ENCODE results near the gene BCL2.
"Not testable (repeated sequence)": the region's sequence is repeated elsewhere in the genome, so short reads cannot be mapped to it uniquely, and the experiment has no call there.

The BCL2 gene

GRCh38 chr18:63232826-63233225, 86.7 kb downstream of the BCL2 start:
- peak; percentile 31 for FAIRE-seq

- FAIRE-seq = peak; percentile 91
These were observed 89.6 kb downstream of the BCL2 start for GRCh38 chr18:63229971-63230370.

GRCh38 chr18:63225434-63225833, 94.1 kb downstream of the BCL2 start:
- FAIRE-seq = no peak

- FAIRE-seq = no peak
These were observed 94.9 kb downstream of the BCL2 start for GRCh38 chr18:63224630-63225029.

- FAIRE-seq = no peak
These were observed 95.7 kb downstream of the BCL2 start for GRCh38 chr18:63223837-63224236.

- no peak for FAIRE-seq
These were observed 98.7 kb downstream of the BCL2 start for GRCh38 chr18:63220903-63221302.

- FAIRE-seq = no peak
These were observed 101.1 kb downstream of the BCL2 start for GRCh38 chr18:63218472-63218871.

GRCh38 chr18:63216516-63217311, 102.9 kb downstream of the BCL2 start:
- FAIRE-seq = no peak

GRCh38 chr18:63213936-63214671, 105.5 kb downstream of the BCL2 start:
- no peak for FAIRE-seq

- FAIRE-seq = no peak
These were observed 106.2 kb downstream of the BCL2 start for GRCh38 chr18:63213331-63213900.

- FAIRE-seq = no peak
These were observed 109.0 kb downstream of the BCL2 start for GRCh38 chr18:63210521-63210920.

GRCh38 chr18:63208676-63209075, 110.9 kb downstream of the BCL2 start:
- no peak for FAIRE-seq

- no peak for FAIRE-seq
These were observed 111.7 kb downstream of the BCL2 start for GRCh38 chr18:63207835-63208234.

GRCh38 chr18:63207143-63207790, 112.3 kb downstream of the BCL2 start:
- FAIRE-seq = no peak

- no peak for FAIRE-seq
These were observed 113.0 kb downstream of the BCL2 start for GRCh38 chr18:63206433-63207142.

- no peak for FAIRE-seq
These were observed 113.7 kb downstream of the BCL2 start for GRCh38 chr18:63205791-63206252.

GRCh38 chr18:63203497-63203896, 116.1 kb downstream of the BCL2 start:
- FAIRE-seq = no peak

GRCh38 chr18:63202828-63203227, 116.7 kb downstream of the BCL2 start:
- no peak for FAIRE-seq

GRCh38 chr18:63201456-63201855, 118.1 kb downstream of the BCL2 start:
- FAIRE-seq = not testable (repeated sequence)

GRCh38 chr18:63199743-63200241, 119.8 kb downstream of the BCL2 start:
- FAIRE-seq = no peak

- FAIRE-seq = no peak
These were observed 120.5 kb downstream of the BCL2 start for GRCh38 chr18:63198868-63199742.
